Fibroblast of mammary gland (primary cell): Measurements from ENCODE around the gene SLC39A7.

Experiments
- DNase-seq: peaks from one replicate; pipeline ENCODE4 v3.0.0-alpha.2; 2010; ENCODE audit warnings: low read depth
- H3K4me3 ChIP-seq: 2 replicates; pipeline ENCODE4 v1.5.1; 2011; ENCODE audit warnings: low read depth, mild to moderate bottlenecking, low read length, moderate library complexity; ENCODE audit not compliant: control insufficient read depth
- TF ChIP-seq, protein P1 (sequence below): conservative IDR thresholded peaks from 2 replicates; pipeline ENCODE4 v1.5.1; 2011; ENCODE audit warnings: low read depth, low read length, inconsistent platforms; ENCODE audit not compliant: control insufficient read depth, insufficient read depth

SLC39A7 gene

DNA sequence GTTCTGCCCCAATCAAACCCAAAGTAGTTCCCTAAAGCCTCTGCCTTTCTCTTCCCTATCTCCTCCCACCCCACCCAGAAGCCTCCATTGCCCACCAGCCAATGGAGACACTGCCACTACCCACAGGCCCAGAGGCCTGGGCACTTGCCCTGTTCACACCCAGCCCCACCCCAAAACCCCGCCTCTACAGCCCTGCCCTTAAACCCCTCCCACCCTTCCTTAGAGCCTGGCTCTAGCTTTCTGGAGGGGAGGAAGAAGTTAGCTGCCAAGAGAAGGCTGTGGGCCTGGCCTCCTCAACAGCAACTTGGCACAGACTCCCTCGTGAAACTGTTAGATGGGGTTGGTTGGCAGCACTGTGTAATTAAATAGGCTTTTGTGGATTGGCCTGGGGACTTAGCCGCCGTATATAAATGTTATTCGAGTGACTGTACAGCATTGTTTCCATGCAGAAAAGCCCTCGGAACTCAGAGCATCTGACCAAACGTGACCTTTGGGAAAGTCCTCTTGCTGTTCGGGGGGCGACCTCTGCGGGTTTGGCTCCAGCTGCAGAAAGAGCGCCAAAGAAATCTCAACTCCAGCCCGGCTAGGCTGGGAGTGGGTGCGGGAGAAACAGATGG lies 39.8 kb upstream of the SLC39A7 start:
- no peak overlapping the region for H3K4me3 ChIP-seq
- DNase-seq, result peak; percentile 85
- TF ChIP-seq, protein P1, sequence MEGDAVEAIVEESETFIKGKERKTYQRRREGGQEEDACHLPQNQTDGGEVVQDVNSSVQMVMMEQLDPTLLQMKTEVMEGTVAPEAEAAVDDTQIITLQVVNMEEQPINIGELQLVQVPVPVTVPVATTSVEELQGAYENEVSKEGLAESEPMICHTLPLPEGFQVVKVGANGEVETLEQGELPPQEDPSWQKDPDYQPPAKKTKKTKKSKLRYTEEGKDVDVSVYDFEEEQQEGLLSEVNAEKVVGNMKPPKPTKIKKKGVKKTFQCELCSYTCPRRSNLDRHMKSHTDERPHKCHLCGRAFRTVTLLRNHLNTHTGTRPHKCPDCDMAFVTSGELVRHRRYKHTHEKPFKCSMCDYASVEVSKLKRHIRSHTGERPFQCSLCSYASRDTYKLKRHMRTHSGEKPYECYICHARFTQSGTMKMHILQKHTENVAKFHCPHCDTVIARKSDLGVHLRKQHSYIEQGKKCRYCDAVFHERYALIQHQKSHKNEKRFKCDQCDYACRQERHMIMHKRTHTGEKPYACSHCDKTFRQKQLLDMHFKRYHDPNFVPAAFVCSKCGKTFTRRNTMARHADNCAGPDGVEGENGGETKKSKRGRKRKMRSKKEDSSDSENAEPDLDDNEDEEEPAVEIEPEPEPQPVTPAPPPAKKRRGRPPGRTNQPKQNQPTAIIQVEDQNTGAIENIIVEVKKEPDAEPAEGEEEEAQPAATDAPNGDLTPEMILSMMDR, result no peak

DNA sequence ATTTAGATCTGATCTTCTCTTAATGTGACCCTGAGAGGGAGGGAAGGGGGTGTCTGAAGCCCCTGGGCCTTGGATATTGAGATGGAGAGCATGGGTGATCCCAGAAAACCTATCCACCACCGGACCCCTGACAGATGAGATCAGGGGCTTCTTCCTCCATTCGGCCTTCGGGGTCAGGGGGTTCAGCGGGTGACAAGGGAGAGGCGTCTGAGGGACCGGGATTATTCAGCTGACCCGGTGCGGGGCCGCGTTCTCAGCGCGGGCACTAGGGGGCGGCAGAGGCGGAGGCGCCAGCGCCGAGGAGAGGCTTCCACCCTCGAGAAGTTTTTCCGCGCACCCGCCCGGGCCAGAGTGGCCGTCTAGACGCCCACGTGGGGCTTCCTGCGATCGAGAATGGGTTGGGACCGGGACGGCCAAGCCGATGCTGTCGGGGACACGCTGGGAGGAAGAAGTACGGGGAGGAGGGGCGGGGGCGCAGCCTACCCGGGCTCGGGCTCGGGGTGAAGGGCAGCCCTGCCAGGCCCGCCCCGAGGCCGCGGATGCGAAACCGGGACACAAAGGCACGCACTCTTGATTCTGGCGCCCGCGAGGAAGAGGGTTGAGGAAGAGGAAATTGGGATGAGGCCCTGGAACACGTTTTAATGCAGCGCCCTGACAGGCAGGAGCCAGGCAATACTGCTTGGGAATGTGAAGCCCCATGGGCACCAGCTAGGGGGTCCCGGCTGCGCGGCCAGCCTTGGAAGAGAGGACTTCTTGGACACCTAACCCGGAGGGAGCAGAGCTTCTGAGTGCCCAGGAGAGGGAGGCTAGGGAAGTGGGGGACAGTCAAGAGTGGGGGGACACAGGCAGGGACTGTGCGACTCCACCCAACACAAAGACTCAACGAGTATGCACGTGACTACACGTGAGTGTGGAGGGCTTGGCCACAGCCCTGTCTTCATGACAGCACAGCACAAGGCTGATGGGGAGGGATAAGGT lies 39.0 kb upstream of the SLC39A7 start:
- TF ChIP-seq, protein P1, result peak; percentile 76
- H3K4me3 ChIP-seq, result peak overlapping the region; percentile 47
- peak; percentile 42 for DNase-seq

DNA sequence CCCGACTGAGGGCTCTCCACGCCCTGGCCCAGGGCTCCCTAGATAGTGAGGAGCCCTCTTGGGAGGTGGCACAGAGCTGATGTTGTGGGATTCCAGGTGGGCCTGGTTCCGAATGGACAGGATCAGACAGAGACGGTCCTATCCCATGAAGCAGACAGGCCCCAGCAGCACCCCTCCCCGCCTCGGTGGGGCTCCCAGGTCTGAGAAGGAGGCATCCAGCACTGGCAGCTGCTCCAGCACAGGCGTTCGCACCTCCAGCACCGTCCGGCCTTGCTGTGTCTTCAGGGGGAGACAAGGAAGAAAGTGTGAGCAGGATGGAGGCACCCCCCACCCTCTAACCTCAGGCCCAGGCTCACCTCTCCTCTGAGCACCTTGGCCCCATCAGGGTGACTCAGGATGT lies 37.1 kb upstream of the SLC39A7 start:
- H3K4me3 ChIP-seq, result no peak overlapping the region
- TF ChIP-seq, protein P1, result no peak
- no peak for DNase-seq

DNA sequence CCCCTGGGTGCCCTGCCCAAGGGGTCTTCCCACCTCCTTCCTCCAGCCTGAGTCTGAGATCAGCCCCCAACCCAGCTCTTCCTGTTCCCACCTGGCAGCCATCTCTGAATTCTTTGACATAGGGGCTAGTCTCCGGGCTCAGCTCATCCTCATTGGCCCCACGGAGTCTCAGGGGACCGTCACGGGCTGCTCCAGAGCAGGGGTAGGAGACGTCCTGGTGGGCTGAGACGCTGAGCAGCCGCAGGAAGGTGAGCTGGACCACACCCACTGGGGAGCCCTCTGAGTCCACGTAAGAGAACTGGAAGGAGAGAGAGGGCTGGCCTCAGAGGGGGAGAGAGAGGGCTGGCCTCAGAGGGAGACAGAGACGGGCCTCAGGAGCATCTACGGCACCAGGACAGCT lies 36.5 kb upstream of the SLC39A7 start:
- DNase-seq, result no peak
- no peak overlapping the region for H3K4me3 ChIP-seq
- TF ChIP-seq, protein P1, result no peak

DNA sequence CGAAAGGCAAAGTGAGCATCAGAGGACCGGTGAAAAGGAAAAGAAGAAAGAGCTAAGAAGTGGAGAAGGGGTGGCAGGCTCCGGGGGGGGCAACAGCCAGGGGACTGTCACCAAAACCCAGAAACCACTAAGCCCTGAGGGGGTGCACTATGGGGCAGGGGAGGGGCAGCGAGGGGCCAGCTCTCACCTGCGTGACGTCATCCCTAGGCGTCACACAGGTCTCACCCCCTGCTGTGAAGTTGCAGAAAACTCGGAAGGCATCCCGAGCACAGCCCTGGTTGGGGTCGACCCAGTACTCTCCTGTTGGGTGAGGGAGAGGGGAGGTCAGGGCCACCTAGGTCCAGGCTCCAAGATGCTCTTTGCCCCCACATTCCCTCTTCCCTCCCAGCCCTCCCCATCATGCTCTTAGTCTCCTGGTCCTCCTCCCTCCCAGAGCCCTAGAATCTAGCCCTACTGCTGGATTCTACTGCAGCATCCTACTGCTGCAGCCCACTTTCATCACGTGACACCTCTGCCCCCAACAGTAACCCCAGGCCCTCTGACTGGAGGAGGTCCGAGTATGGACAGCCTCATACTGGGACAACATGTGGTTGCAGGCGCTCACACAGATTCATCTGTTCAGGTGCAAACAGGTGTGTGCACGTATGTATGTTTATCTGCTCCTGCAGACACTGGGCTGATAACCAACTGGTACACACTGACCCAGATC lies 35.8 kb upstream of the SLC39A7 start:
- TF ChIP-seq, protein P1, result no peak
- no peak overlapping the region for H3K4me3 ChIP-seq
- DNase-seq, result no peak

DNA sequence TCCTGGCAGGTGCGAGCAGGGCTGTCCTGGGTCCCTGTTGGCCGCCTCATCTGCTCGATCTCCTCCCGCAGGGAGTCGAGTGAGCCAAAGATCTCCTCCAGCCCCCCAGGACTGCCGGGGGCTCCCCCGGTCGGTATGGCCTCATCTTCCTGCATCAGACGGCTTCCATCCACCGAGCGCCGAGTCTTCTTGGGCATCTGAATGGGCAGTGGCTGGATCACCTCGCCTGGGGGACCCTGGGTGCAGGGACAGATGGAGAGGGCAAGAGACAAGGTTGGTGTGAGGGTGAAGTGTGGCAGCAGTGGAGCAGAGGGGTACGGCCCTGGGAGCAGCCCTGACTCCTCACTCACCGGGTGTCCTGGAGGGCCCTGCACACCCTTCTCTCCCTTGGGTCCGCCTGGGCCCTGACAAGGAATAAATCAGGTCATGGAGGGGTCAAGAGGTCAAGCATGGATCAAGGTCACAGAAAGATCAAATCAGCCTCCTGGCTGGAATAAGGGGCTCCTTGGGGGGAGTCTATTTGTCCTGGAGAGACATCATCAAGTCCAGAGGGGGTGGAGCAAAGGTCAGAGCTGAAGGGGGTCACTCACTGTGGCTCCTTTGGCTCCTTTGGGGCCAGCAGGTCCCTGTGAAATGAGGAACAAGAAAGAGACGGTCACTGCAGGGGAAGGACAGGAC lies 34.9 kb upstream of the SLC39A7 start:
- no peak for DNase-seq
- TF ChIP-seq, protein P1, result no peak
- no peak overlapping the region for H3K4me3 ChIP-seq
